ENCODE data around the gene CDH2.
"Not testable (repeated sequence)": the region's sequence is repeated elsewhere in the genome, so short reads cannot be mapped to it uniquely, and the experiment has no call there.

The CDH2 gene

DNA sequence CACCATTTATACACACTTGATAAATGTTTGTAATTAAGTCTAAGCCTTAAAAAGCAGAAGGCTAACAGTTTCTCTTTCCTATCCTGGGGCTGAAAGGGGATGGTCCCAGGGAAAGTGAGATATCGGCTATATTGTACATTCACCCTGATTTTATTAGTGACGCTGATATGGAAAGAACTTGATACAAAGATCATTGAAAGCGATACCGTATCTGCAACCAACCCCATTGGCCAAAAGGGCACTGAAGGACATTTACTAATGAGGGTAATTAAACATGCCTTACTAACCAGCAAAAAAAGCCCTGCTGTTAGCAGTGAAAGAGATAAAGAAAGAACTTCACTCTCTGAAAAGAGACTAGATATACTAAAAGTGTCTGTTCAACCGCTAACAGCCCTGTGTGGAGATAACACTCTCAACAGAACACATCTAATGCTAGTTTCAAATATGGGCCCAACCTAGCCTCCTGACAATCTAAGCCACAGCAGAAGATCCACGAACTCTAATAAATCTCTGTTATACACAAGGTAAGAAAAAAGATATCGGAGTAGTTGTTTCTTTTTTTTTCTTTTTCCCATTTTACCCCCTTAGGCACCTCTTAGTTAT is 200.0 kb downstream of the CDH2 start:
- no peak for DNase-seq

DNA sequence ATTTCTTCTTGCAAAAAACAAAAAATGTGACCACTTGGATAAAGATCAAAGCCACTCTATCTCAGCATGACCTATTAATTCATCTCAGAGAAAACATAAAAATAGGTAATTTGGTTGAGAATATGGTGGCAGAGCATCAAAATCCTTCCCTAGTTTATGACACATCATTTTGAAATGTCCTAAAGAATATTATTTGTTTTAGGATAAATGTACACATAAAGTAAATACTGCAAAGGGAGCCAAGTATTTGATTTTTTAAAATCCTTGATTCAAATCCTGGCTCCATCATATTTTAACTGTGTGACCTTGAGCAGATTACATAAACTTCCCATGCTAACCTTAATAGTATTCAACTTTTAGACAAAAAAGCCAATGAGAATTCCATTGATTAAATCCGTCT is 206.6 kb downstream of the CDH2 start:
- DNase-seq, result no peak

DNA sequence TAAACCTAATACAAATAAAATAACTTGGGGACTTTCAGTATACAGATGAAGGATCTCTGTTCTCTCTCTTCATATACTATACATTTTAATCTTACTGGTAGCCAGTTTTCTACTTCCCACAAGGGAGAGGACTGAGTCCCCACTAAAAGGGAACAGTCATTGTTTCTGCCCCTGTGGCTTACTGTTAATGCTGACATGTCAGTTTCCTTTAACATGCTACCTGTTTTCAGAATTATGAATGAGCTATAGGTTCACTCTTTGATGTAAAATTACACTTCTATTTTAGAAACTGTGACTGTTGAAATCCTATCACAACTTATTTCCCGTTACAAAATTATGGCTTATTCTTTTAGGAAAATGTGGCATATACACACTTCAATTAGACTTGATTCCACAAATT is 207.7 kb downstream of the CDH2 start:
- DNase-seq, result no peak

DNA sequence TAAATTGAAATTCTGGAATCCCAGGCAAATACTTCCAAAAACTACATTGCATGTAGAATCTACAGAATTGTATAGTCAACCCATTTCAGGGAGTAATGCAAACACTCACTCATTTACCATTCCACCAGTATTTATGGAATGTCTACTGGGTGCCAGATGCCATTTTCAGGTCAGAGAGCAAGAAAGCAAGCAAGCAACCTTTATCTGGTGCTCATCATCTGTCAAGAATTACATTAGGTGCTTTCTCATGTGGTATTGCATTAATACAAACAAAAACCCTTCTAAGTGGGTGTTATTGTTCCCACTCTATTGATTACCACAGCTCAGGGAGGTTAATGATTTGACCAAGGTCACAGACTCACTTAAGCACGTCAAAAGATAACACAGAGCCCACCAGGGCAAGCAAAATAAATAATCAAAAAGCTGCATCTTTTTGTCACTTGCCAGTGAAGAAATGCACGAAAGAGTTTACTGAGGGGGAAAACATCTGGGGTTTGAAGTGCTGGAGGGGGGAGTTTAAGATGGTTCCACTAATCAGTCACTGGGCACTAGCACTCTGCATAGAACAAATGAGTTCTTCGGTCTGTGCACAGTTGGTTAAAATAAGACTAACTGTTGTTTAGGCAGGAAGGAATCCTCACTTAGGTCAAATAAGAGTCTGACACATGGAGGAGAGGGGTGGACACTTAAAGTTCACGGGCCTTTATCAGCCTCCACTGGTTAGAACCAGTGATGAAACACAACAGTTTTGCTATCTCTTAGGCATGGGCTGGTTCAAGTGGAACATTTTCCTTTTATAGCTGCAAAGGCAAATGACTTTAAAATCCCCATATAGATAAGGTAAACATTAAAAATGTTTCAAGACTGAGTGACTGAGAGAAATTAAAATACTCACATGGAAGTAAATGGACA is 208.8 kb downstream of the CDH2 start:
- DNase-seq, result no peak

DNA sequence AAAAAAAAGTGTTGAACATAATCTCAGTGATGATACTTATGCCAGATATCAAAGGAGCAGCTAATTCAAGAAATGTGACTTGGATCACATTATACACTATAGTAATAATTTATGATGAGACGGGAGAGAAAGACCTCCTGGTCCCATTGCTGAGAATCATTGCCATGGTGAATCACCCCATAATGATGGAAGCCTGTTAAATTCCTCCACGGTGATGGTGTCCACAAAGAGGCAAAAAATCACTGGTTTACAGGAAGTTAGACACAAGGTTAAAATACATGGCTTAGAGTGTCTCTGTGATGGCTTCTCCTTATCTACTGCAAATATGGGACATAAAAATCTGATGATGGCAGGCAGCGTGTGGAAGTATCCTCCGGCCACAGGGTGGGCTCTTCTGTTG is 210.0 kb downstream of the CDH2 start:
- no peak for DNase-seq

DNA sequence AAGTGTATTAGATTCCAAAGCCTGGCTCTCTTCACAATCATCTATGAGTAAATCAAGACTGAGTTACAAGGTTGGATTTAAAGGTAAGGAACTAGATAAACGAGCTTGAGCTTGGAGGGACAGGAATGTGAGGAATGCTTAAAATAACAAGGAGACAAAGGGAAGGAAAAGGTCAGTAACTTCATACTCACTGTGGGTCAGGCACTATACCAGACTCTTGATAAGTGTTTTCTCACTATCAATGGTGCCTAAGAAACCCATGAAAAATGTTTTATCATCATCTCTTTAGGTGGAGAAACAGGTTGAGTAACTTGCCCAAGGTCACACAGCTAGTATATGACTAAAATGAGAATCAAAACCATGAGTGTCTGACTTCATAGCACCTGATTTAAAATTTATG is 212.1 kb downstream of the CDH2 start:
- DNase-seq, result no peak

DNA sequence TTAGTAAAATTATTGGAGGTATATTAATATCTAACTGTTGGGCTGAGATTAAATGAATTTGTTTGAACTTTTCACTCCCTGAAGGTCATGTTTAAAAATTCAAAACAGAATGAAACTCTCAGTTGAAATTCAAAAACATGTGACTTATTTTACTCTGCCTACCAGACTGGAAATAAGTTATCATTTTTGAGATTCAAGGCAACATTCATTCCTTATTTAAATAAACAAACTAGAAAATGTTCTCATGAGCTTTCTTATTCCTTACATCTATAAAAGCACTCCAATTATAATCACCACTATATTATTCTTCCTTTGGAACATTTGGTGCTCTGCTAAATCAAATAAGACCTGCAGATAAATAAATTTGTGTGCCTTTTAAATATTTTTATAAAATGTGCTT is 217.8 kb downstream of the CDH2 start:
- DNase-seq, result no peak

DNA sequence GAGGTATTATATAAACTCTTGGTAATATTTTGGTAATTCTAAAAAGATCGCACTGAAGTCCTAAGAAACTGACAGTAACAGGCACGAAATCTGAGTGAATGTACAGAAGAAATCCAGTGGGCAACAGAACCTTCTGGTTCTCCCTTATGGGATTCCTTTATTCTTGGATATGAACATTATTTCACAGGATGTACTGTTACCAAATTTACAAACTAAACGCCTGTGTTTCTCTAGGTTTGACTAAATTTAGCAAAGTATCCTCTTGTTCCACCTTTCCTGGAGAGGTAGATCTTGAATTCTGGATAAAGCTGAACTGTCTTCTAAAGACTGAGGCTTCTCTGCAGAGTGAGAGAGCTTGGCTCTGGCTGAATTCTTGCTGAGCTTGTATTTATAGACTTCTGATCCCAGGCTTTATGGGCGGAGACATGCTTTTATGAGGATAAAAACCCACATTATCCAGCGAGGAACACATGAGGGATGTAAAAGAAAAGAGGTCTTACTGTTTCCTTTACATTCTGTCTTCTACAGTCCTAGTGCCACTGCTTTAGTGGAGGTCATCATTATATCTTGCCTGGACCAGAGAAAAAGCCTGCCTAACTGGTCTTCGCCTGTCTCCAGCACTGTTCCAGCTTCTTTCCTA is 220.8 kb downstream of the CDH2 start:
- no peak for DNase-seq

DNA sequence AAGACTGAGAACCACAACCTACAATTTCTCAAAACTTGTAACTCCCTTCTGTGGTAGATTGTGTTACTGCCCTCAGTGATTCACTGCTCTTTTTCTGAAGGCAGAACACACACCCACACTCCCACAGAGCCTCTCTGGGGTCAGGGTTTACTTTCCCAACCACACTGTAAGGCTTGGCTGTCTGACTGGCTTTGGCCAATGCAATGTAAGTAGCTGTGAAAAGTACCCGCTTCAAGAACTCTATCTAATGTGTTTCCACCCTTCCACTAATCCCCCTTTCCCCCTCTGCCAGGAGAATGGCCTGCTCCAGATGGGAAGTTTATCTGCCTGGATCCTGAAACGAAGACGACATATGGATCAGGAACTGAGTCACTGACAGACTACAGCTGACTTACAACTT is 222.7 kb downstream of the CDH2 start:
- DNase-seq, result no peak

DNA sequence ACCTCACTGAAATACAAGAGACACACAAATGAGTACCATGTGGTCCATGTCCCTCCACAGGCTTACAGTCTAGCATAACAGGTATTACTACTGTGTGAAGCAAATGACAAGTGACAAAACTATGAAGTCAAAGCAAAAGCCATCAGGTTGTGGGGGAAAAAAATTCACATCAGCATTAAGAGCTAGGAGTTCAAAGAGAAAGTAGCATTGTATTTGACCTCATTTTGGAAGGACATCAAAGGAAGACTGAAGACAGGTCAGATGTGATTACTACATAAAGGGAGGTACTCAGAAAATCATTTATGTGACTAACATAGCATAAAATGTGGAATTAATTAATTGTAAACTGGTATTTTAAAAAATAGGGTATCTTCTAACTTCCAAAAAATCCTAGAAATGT is 224.2 kb downstream of the CDH2 start:
- DNase-seq, result no peak

DNA sequence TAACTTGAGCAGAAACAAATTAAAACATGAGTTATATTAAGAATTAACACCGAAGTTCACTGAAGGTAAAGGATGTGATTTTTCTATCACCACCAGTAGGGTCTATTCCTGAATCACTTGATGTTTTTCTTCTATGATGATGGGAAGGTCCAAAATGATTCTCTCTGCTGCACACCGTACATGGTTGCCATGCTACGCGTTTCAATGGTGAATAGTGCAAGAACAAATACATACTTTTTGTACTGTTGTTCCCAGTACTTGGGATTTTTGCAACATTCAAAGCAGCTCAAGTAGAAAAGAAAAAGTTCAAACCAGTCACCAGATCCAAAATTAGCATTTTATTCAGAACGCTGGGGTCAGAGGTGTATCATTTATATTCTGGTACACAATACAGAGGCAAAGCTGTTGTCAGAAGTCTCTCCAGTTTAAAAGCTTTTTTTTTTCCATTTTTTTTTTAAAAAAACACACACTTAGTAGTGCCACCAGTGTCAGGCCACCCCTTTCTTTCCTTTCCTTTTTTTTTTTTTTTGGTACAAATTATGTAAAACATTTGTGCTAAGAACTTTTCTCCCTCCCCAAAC is 226.2 kb downstream of the CDH2 start:
- no peak for DNase-seq

DNA sequence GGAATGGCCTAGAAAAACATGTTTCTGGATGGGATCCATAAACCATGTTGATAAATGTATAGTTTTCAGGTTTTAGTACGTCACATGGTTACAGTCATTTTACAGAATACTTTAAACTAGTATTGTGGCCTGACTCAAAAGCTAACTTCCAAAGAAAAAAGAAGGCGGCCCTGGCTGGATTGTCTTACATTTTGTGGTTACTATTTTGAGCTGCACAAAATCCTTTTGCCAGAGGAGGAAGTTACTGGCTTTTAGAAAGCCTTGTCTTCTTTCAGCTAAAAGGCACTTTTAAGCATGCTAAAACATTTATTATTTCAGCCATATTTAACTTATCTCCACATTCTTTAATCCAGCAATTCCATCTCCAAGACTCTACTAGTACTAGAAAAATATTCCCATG is 227.9 kb downstream of the CDH2 start:
- DNase-seq, result no peak

DNA sequence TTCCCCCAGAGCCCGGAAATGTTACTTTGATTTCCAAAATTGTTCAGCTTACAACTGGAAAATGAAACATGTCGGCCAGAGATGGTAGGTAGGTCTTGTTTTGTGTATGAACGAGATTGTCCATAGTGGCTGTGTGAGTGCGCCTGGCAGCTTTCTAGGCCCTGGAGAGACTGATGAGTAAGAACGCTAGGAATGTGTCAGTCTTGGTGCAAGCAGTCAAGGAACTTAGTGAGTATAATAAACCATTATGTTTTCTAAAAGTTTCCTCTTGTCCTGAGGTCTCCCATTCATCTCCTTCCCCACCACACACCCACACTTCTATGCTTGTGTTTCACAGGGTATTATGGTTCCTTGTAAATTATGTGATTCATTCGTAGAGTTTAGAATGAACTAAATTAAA is 234.2 kb downstream of the CDH2 start:
- no peak for DNase-seq

DNA sequence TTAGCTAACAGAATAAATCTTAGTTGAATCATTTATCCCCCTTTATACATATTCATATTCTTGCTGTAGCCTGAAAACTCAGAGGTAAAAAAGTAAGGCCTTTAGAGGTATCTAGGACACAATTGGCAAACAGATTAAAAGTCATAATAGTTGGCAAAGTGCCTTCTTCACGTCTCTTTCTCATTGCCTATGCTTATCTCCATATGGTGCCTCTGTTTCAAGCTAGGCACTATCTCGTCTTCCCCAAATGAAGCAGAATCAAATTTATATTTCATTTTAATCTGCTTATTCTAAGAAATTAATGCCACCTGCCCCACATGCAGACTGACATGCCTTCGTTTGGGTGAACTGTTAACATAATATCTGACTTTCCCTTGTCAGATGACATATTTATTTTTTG is 245.4 kb downstream of the CDH2 start:
- DNase-seq, result no peak

DNA sequence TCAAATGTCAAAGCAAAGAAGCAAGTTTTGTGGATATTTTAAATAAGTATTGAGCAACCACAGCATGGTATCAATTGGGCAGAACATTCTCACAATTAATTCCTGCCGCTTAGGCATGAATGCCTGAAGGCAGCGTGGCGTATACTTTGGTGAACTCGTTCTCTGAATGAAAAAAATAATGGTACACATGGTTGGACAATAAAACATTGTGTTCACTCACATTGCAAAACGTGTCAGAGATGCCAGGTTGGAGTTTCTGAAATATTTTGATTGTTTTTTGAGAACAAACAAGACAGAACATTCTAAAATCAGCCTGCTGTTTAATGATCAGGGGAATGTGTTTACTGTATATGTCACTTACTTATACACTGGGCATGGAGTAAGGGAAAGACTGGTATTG is 254.2 kb downstream of the CDH2 start:
- no peak for DNase-seq

DNA sequence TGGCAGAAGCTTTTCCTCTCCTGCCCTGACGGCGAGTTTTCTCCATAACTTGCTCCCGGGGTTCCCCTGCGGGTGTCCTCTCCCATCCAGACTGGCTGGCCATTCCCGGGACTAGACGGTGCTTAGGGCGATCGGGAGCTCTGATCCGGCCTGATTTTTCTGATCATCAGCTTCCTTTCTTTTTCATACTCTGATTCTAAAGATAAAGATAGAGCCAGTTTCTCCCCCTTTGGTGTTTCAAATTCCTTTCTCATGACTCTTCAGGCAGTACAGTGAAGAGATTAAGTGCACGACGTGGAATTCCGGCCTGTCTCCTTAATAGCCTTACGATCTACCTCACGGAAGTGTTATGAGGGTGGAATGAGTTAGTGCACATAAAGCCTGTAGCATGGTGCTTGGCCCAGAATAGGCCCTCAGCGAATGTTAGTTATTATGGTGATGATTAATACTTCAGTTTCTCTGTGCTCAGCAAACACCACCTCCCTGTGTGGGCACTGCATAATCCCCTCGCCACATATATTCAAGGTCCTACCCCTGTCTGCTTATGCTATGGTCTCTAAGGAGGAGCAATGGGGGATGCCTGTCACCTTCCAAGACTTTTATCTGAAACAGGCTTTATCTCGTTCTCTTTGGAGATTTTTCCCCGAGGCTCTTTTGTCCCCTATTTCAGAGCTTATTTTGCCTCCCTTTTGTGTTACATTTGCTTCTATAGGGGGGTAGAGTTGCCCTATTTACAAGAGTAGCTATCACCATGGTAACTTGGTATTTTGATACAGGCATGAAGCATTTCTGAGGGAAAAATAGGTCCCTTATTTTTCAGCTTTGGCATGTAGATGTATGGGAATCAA is 254.8 kb downstream of the CDH2 start:
- DNase-seq, result no peak

DNA sequence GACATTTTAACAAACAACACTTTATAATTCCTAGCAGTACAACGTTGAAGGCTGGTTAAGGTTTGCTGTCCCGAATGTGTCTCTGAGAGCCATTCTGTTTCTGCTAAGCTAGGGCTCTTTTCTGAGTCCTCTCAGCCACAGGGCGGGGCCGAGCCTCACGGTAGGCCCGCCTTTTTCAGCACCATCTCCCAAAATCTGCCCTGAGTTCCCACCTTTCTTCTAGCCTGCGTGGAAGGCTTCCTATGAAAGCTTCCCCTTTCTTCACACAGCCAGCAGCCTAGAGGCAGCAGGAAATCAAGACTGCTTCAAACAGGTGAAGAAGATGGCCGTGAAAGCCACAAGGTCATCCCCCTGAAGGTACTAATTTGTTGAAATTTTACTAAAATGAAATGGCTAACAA is 255.5 kb downstream of the CDH2 start:
- DNase-seq, result no peak

DNA sequence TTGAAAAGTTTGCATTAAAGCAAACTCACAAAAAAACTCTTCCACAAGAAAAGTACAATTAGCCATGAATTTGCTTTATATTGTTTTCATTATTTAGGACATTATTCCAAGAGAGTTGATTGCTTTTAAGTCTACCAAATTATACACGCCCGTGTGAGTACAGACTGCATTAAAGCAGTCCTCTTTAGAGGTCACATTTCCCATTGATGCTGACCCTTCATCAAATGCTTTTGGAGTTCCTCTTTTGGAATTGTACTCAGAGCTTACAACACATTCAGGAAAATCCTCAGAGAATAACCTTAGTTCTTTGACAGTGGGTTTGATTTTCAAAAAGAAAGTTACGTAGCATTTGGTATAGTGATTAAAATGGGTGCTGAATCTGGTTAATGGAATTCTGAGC is 256.1 kb downstream of the CDH2 start:
- DNase-seq, result no peak

DNA sequence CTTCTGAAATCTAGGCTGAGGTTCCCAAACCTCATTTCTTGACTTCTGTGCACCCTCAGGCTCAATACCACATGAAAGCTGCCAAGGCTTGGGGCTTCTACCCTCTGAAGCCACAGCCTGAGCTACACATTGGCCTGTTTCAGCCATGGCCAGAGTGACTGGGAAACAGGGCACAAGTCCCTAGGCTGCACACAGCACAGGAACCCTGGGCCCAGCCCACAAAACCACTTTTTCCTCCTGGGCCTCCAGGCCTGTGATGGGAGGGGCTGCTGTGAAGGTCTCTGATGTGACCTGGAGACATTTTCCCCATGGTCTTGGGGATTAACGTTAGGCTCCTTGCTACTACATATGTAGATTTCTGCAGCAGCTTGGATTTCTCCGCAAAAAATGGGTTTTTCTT is 270.7 kb downstream of the CDH2 start:
- not testable (repeated sequence) for DNase-seq

DNA sequence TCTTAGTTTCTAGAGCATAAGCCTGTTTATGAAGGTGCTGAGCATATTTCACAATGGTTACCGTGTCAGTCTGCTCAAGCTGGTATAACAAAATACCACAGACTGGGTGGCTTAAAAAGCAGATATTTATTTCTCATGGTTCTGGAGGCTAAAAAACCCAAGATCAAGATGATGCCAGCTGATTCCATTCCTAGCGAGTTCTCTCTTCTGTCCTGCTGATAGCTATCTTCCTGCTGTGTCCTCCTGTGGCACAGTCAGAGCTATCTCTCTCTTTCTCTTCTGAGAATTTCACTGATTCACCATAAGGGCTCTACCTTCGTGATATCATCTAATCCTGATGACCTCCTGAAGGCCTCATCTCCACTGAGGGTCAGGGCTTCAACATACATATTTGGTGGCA is 273.0 kb downstream of the CDH2 start:
- DNase-seq, result no peak

DNA sequence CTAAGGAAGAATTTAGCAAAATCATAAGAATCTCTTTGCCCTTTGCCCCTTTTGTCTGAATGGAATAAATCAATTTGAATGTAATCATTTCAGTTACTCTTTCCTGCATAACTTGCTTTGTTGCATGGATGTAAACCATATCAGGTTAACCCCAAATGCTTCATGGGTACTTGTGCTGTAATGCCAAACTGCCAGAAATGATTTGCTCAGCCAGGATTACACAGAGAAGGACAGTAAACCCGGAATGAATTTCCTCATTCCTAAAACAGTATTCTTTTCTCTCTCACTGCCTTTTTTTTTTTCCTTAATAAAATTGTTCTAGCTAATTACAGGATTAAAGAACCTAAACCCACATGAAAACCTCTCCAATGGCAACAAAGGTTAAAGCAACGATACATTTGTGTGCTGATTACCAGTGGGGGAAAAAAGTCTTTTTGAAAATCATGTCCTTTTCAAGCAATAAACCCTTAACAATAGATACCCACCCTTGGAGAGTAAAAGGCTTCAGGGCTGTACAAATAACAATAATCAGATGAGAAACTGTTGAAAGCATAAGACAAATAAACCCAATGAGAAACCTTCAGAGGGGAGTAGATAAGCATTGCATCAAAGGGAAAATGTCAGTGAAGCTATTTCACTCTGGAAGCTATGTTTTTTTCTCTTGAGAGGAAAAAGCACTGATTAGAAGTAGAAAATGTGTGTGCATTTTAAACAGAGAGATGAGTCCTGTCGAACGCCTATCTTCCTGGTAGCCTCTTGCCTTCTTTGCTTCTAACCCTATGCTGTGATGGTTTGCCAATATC is 275.3 kb downstream of the CDH2 start:
- DNase-seq, result no peak
